SU-DHL-6 (cell line): ENCODE results near the gene CWC25.

Experiments
- EZH2phosphoT487 ChIP-seq: fragments of 200-600 bp; sonication (generic), shearing (Covaris generic); conservative IDR thresholded peaks from 2 replicates; pipeline ENCODE4 v1.6.1; 2018; ENCODE audit warnings: mild to moderate bottlenecking, antibody characterized with exemption, low read length, moderate library complexity, mixed read lengths
- TF ChIP-seq, protein P1 (sequence below): fragments of 200-600 bp; sonication (generic); IDR thresholded peaks from one replicate; pipeline ENCODE4 v1.5.1; 2017; ENCODE audit warnings: antibody characterized with exemption, mild to moderate bottlenecking, low read length, moderate library complexity; ENCODE audit not compliant: insufficient read depth, poor library complexity, severe bottlenecking

DNA sequence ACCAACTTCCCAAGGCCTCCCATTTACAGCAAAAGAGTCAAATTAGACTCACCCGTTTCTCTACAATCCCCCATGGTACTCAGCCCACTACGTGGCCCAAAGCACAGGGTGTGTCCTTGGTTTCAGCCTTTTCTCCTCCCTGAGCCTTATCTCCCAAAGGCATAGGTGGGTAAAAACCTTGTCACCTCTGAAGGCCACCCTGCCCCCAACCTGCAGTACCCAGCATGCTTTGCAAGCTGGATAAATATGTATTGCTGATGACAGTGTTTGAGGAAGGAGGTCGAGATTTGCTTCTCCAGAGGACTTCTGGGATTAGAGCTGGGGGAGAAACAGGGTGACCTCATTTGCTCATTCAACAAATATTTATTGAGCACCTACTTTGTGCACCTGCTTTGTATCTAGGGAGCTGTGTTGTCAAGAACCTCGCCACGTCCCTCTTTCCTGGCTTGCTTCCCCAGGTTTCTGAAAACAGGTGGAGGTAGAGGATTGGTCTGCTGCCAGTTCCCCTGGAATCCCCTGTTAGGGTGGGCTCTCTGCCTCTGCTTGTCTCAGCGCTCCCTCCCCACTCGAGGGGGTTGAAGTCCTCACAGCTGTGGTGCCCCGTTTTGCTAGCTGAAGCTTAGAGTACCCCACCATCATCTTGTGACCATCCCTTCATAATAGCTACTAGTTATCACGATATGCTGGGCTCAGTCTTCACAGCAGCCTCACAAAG is 47.7 kb upstream of the CWC25 start:
- TF ChIP-seq, protein P1, sequence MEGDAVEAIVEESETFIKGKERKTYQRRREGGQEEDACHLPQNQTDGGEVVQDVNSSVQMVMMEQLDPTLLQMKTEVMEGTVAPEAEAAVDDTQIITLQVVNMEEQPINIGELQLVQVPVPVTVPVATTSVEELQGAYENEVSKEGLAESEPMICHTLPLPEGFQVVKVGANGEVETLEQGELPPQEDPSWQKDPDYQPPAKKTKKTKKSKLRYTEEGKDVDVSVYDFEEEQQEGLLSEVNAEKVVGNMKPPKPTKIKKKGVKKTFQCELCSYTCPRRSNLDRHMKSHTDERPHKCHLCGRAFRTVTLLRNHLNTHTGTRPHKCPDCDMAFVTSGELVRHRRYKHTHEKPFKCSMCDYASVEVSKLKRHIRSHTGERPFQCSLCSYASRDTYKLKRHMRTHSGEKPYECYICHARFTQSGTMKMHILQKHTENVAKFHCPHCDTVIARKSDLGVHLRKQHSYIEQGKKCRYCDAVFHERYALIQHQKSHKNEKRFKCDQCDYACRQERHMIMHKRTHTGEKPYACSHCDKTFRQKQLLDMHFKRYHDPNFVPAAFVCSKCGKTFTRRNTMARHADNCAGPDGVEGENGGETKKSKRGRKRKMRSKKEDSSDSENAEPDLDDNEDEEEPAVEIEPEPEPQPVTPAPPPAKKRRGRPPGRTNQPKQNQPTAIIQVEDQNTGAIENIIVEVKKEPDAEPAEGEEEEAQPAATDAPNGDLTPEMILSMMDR = no peak
- no peak for TF ChIP-seq EZH2phosphoT487
